Liver (tissue), 9 donors: ENCODE measurements around the gene OCA2. TPM values are rescaled to one million over a fixed set of nuclear protein-coding genes. Genes with fewer than 3 reads are reported as not detected.

Source experiments
- DNase-seq: peaks from one replicate; pipeline ENCODE4 v3.0.0-alpha.2; 2017; ENCODE audit warnings: low spot score
- H3K27ac ChIP-seq, 2 donors: one replicate each; pipeline ENCODE4 v1.7.0; 2013; ENCODE audit warnings: inconsistent platforms in 2 of 2, low read length in 2 of 2, control low read depth in 1 of 2, low read depth in 1 of 2, mild to moderate bottlenecking in 1 of 2
- H3K27me3 ChIP-seq, 4 donors: one replicate each; pipeline versions ENCODE4 v1.6.1 to v1.7.0; 2013; ENCODE audit warnings: low read length in 3 of 4, inconsistent platforms in 1 of 4, mild to moderate bottlenecking in 1 of 4, moderate library complexity in 1 of 4; ENCODE audit not compliant: control insufficient read depth in 4 of 4, insufficient read depth in 4 of 4
- H3K36me3 ChIP-seq, 4 donors: one replicate each; pipeline versions ENCODE4 v1.6.1 to v1.7.0; 2013; ENCODE audit warnings: low read length in 3 of 4, mild to moderate bottlenecking in 3 of 4, low read depth in 1 of 4, moderate library complexity in 1 of 4; ENCODE audit not compliant: control insufficient read depth in 4 of 4, insufficient read depth in 3 of 4
- H3K4me1 ChIP-seq, 4 donors: one replicate each; pipeline versions ENCODE4 v1.6.1 to v1.7.0; 2013; ENCODE audit warnings: low read length in 3 of 4, mild to moderate bottlenecking in 3 of 4, moderate library complexity in 1 of 4; ENCODE audit not compliant: control insufficient read depth in 4 of 4, insufficient read depth in 4 of 4
- H3K4me3 ChIP-seq, 3 donors: one replicate each; pipeline versions ENCODE4 v1.6.1 to v1.7.0; 2013; ENCODE audit warnings: low read length in 3 of 3, control low read depth in 1 of 3, low read depth in 1 of 3, mild to moderate bottlenecking in 1 of 3
- H3K9ac ChIP-seq, 2 donors: one replicate each; pipeline ENCODE4 v1.7.0; 2013; ENCODE audit warnings: low read length in 2 of 2, mild to moderate bottlenecking in 2 of 2, moderate library complexity in 2 of 2, control low read depth in 1 of 2, low read depth in 1 of 2
- H3K9me3 ChIP-seq, 4 donors: one replicate each; pipeline versions ENCODE4 v1.6.1 to v1.7.0; 2013; ENCODE audit warnings: low read length in 3 of 4; ENCODE audit not compliant: control insufficient read depth in 4 of 4
- CTCF ChIP-seq: fragments of 150-350 bp; IDR thresholded peaks from 2 replicates; pipeline ENCODE4 v1.5.1; 2017; ENCODE audit warnings: improper control_type of control experiment, low read depth, low read length; ENCODE audit not compliant: missing input control
- EGR1 ChIP-seq, 2 donors: IDR thresholded peaks; 2 replicates each; pipeline ENCODE4 v1.6.1; 2016 to 2018; ENCODE audit warnings: antibody characterized with exemption in 2 of 2, low read depth in 2 of 2
- FOXA1 ChIP-seq: IDR thresholded peaks from 2 replicates; pipeline ENCODE4 v1.6.1; 2016; ENCODE audit warnings: antibody characterized with exemption
- FOXA2 ChIP-seq: IDR thresholded peaks from 2 replicates; pipeline ENCODE4 v1.6.1; 2016; ENCODE audit warnings: antibody characterized with exemption
- HNF4A ChIP-seq, 2 donors: conservative IDR thresholded peaks; 2 replicates each; pipeline ENCODE4 v1.6.1; 2016; ENCODE audit warnings: antibody characterized with exemption in 2 of 2, mild to moderate bottlenecking in 2 of 2
- HNF4G ChIP-seq: IDR thresholded peaks from 2 replicates; pipeline ENCODE4 v1.6.1; 2016; ENCODE audit warnings: antibody characterized with exemption
- JUND ChIP-seq, 2 donors: IDR thresholded peaks; 2 replicates each; pipeline ENCODE4 v1.6.1; 2016; ENCODE audit warnings: antibody characterized with exemption in 2 of 2
- NR2F2 ChIP-seq: IDR thresholded peaks from 2 replicates; pipeline ENCODE4 v1.6.1; 2016; ENCODE audit warnings: antibody characterized with exemption
- RAD21 ChIP-seq, 2 donors: IDR thresholded peaks; 2 replicates each; pipeline ENCODE4 v1.6.1; 2016; ENCODE audit warnings: antibody characterized with exemption in 2 of 2, mild to moderate bottlenecking in 2 of 2
- REST ChIP-seq: IDR thresholded peaks from 2 replicates; pipeline ENCODE4 v1.6.1; 2016; ENCODE audit warnings: antibody characterized with exemption, mild to moderate bottlenecking
- RXRA ChIP-seq, 2 donors: IDR thresholded peaks; 2 replicates each; pipeline ENCODE4 v1.6.1; 2017 to 2018; ENCODE audit warnings: antibody characterized with exemption in 2 of 2, mild to moderate bottlenecking in 1 of 2
- SP1 ChIP-seq: IDR thresholded peaks from 2 replicates; pipeline ENCODE4 v1.6.1; 2018; ENCODE audit warnings: antibody characterized with exemption, mild to moderate bottlenecking
- TAF1 ChIP-seq: conservative IDR thresholded peaks from 2 replicates; pipeline ENCODE4 v1.6.1; 2016; ENCODE audit warnings: antibody characterized with exemption, mild to moderate bottlenecking
- YY1 ChIP-seq: IDR thresholded peaks from 2 replicates; pipeline ENCODE4 v1.6.1; 2016; ENCODE audit warnings: antibody characterized with exemption, mild to moderate bottlenecking
- WGBS: extraction: QIAGEN DNeasy Blood & Tissue Kit; methylation state at CpG from one replicate; pipeline ENCODE4 v1.1.7; 2013; 5-methylcytosine and 5-hydroxymethylcytosine counted together
- polyA plus RNA-seq, 2 donors: library from polyadenylated mRNA; stranded (reverse) in 1 of 2; unstranded in 1 of 2; fragments of 200-250 nt in 1 of 2; fragments of >200 nt in 1 of 2; fragmentation: Nextera tagmentation in 1 of 2; extraction: Ambion mirVana in 1 of 2; gene quantifications; one replicate each; pipeline versions ENCODE4 v1.2.1 to v1.2.3, GENCODE V29; 2013 to 2015
- total RNA-seq, 2 donors: library from RNA; depleted of rRNA; stranded (reverse); fragments of >200 nt; gene quantifications; one replicate each; pipeline ENCODE4 v1.2.3, GENCODE V29; 2014
- TF ChIP-seq, protein P1 (sequence below): IDR thresholded peaks from 2 replicates; pipeline ENCODE4 v1.6.1; 2016; ENCODE audit warnings: antibody characterized with exemption
- TF ChIP-seq, protein P2 (sequence below): IDR thresholded peaks from 2 replicates; pipeline ENCODE4 v1.6.1; 2016; ENCODE audit warnings: antibody characterized with exemption
- donor health status: healthy.
- donor health status: healthy.
- donor health status: healthy.
- donor health status: healthy.
- donor health status: healthy.

OCA2 gene
- total and polyA plus RNA-seq, 4 donors: 0.02 to 0.56 (median 0.15) TPM

GRCh38 chr15:28017423-28017924 is 81.6 kb downstream of the OCA2 start (continued):
- TF ChIP-seq CTCF (peak; percentile 35), HNF4G (peak; percentile 87), RAD21 (IDR thresholded peaks at IDR 0.05) (peak; percentile 72 to 78), YY1 (no peak), TAF1 (no peak), NR2F2 (peak; percentile 24), HNF4A (conservative IDR thresholded peaks at IDR 0.05) (peak; percentile 96 to 97), SP1 (peak; percentile 43), FOXA1 (no peak), EGR1 (IDR thresholded peaks at IDR 0.05; ENCODE audit: low read depth in 2 of 2) (peak in 1 of 2 donors; percentile 39), FOXA2 (no peak)
- TF ChIP-seq, protein P1, sequence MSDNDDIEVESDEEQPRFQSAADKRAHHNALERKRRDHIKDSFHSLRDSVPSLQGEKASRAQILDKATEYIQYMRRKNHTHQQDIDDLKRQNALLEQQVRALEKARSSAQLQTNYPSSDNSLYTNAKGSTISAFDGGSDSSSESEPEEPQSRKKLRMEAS: no peak
- TF ChIP-seq, protein P2, sequence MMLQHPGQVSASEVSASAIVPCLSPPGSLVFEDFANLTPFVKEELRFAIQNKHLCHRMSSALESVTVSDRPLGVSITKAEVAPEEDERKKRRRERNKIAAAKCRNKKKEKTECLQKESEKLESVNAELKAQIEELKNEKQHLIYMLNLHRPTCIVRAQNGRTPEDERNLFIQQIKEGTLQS: peak; percentile 29

- Histone ChIP-seq H3K9me3 (no peaks in the 10 kb centered on the region), H3K4me1 (peaks cover 0 to 7% (median 1%) of the 10 kb centered on the region in 4 donors), H3K27me3 (no peaks in the 10 kb centered on the region), H3K9ac (no peak overlapping the region), H3K4me3 (no peak overlapping the region), H3K36me3 (no peaks in the 10 kb centered on the region), H3K27ac (no peak overlapping the region)
- no peak for TF ChIP-seq HNF4G
- TF ChIP-seq YY1: no peak
- no peak for TF ChIP-seq EGR1 (IDR thresholded peaks at IDR 0.05; ENCODE audit: low read depth in 2 of 2)
- TF ChIP-seq RXRA (IDR thresholded peaks at IDR 0.05): no peak
- no peak for TF ChIP-seq SP1
- no peak for TF ChIP-seq JUND (IDR thresholded peaks at IDR 0.05)
- TF ChIP-seq, protein P2: no peak
- TF ChIP-seq NR2F2: no peak
- TF ChIP-seq RAD21 (IDR thresholded peaks at IDR 0.05): no peak
- TF ChIP-seq HNF4A (conservative IDR thresholded peaks at IDR 0.05): no peak
- TF ChIP-seq FOXA2: no peak
- TF ChIP-seq TAF1: no peak
- TF ChIP-seq REST: no peak
- WGBS: 91% methylated on average over 10 of the region's 10 CpGs
- DNase-seq: peak; percentile 24
Observed at GRCh38 chr15:28015855-28016254, 83.3 kb downstream of the OCA2 start.
